ENCODE data around the gene NR6A1. TPM values are rescaled to one million over a fixed set of nuclear protein-coding genes. Genes with fewer than 3 reads are reported as not detected.

NR6A1 gene
- total and polyA plus RNA-seq, 2 of the 13 experiments (the other 11 are each of a cell fraction or from before 2014, with no cell fraction given): 28.1 to 31.5 TPM

- TF ChIP-seq MYC (CRISPR knock-in tag; IDR thresholded peaks at IDR 0.05; ENCODE audit: borderline replicate concordance) (no peak), CHD4 (IDR thresholded peaks at IDR 0.05; ENCODE audit: borderline replicate concordance, low read length) (no peak), POGZ (CRISPR knock-in tag; IDR thresholded peaks at IDR 0.05) (0 out of 2 replicates have a peak, but pooled peaks have one; percentile 28), ZNF580 (CRISPR knock-in tag; IDR thresholded peaks at IDR 0.05; ENCODE audit: borderline replicate concordance, low read depth) (no peak), DPF2 (CRISPR knock-in tag; IDR thresholded peaks at IDR 0.05; ENCODE audit: borderline replicate concordance, low read depth) (peak; percentile 56; the same call in 1 of the 2 replicates), TARDBP (CRISPR knock-in tag; IDR thresholded peaks at IDR 0.05) (no peak), PAXIP1 (CRISPR knock-in tag; conservative IDR thresholded peaks at IDR 0.05) (peak; percentile 77), XBP1 (CRISPR knock-in tag; IDR thresholded peaks at IDR 0.05) (no peak), FOXA3 (CRISPR knock-in tag; IDR thresholded peaks at IDR 0.05) (peak; percentile 83), ISL2 (CRISPR knock-in tag; IDR thresholded peaks at IDR 0.05) (peak; percentile 88), PRMT3 (CRISPR knock-in tag; IDR thresholded peaks at IDR 0.05; ENCODE audit: borderline replicate concordance, low read depth) (no peak), FOXK1 (CRISPR knock-in tag; IDR thresholded peaks at IDR 0.05; ENCODE audit: borderline replicate concordance, low read depth) (0 out of 2 replicates have a peak, but pooled peaks have one; percentile 20), FOXP4 (CRISPR knock-in tag; IDR thresholded peaks at IDR 0.05) (peak; percentile 88), POLR2AphosphoS5 (IDR thresholded peaks at IDR 0.05; ENCODE audit: low read depth, low read length) (no peak), IKZF5 (CRISPR knock-in tag; IDR thresholded peaks at IDR 0.05) (0 out of 2 replicates have a peak, but pooled peaks have one; percentile 35), ESRRA (CRISPR knock-in tag; IDR thresholded peaks at IDR 0.05; ENCODE audit: low read depth) (0 out of 2 replicates have a peak, but pooled peaks have one; percentile 44), ARID5B (CRISPR knock-in tag; IDR thresholded peaks at IDR 0.05) (peak; percentile 93), ZNF12 (CRISPR knock-in tag; IDR thresholded peaks at IDR 0.05) (peak; percentile 50; the same call in 1 of the 2 replicates)
These were observed 49.8 kb downstream of the NR6A1 start (continued) for GRCh38 chr9:124721109-124721906.
